ENCODE measurements around the gene ALAS1. TPM values are rescaled to one million over a fixed set of nuclear protein-coding genes. Genes with fewer than 3 reads are reported as not detected.
A peak's percentile ranks its signal among the peaks of the same experiment; 100 is the strongest.

The ALAS1 gene
- total and polyA plus RNA-seq, 8 donors: 19.6 to 75.3 (median 39.1) TPM

- Histone ChIP-seq H3K27ac (peak within 1 kb of the TSS; percentile 89 to 95 (median 90)), H3K4me1 (peaks cover 12 to 21% (median 17%) of the 10 kb centered on the region in 4 donors), H3K9me3 (no peaks in the 10 kb centered on the region), H3K27me3 (no peaks in the 10 kb centered on the region), H3K4me3 (peak within 1 kb of the TSS; percentile 59 to 75 (median 70)), H3K36me3 (peaks cover 0 to 8% (median 0%) of the 10 kb centered on the region in 4 donors)
- WGBS, 5 donors: 0 to 1% (median 1%) methylated on average over 49 to 83 of the region's 83 CpGs
- TF ChIP-seq EP300 (IDR thresholded peaks at IDR 0.05): peak; percentile 40
- no peak for TF ChIP-seq POLR2A (IDR thresholded peaks at IDR 0.05)
- peak in 3 of 7 experiments; percentile 10 to 20 (median 18) for TF ChIP-seq CTCF (IDR thresholded peaks at IDR 0.05)
- peak; percentile 86 to 97 (median 88) for TF ChIP-seq POLR2AphosphoS5 (IDR thresholded peaks at IDR 0.05)
- peak; percentile 97 to 98 for DNase-seq
- intact Hi-C loops (cut with DNase I; ENCODE audit: low total_unique reads): no loop called here
These were observed 43.5 kb upstream of the ALAS1 start, which contains the start of gene POC1A for GRCh38 chr3:52154135-52155094. Gene POC1A, minus strand, starts transcription at chr3:52154423. Its CDS starts 51 bp downstream, at chr3:52154372.

- no peak for DNase-seq
- intact Hi-C loops (cut with DNase I; ENCODE audit: low total_unique reads): no loop called here
- Histone ChIP-seq H3K36me3 (no peaks in the 10 kb centered on the region), H3K27ac (peak overlapping the region in 3 of 5 donors; percentile 1 to 93 (median 90)), H3K4me1 (peaks cover 12 to 21% (median 17%) of the 10 kb centered on the region in 4 donors), H3K27me3 (no peaks in the 10 kb centered on the region), H3K4me3 (no peak overlapping the region), H3K9me3 (no peaks in the 10 kb centered on the region)
- TF ChIP-seq POLR2A (IDR thresholded peaks at IDR 0.05) (no peak), EP300 (IDR thresholded peaks at IDR 0.05) (no peak), CTCF (IDR thresholded peaks at IDR 0.05) (no peak), POLR2AphosphoS5 (IDR thresholded peaks at IDR 0.05) (no peak)
- WGBS, 5 donors: 64 to 83% (median 72%) methylated on average over 4 of the region's 4 CpGs
These were observed 42.0 kb upstream of the ALAS1 start for GRCh38 chr3:52155912-52156311.

- peaks cover 4 to 9% (median 5%) of the 10 kb centered on the region in 4 donors for H3K4me1 ChIP-seq
- WGBS, 5 donors: 23 to 32% (median 29%) methylated on average over 1 of the region's 1 CpG
- intact Hi-C loops (cut with DNase I; ENCODE audit: low total_unique reads): no loop called here
- H3K9me3 ChIP-seq: no peaks in the 10 kb centered on the region
- H3K27ac ChIP-seq: no peak overlapping the region
- no peak for TF ChIP-seq POLR2AphosphoS5 (IDR thresholded peaks at IDR 0.05)
- TF ChIP-seq CTCF (IDR thresholded peaks at IDR 0.05): no peak
- TF ChIP-seq EP300 (IDR thresholded peaks at IDR 0.05): no peak
- TF ChIP-seq POLR2A (IDR thresholded peaks at IDR 0.05): no peak
- no peak overlapping the region for H3K4me3 ChIP-seq
- no peaks in the 10 kb centered on the region for H3K27me3 ChIP-seq
- DNase-seq: no peak
- H3K36me3 ChIP-seq: no peaks in the 10 kb centered on the region
These were observed 38.5 kb upstream of the ALAS1 start for GRCh38 chr3:52159503-52159902.

GRCh38 chr3:52162250-52162872 is 35.6 kb upstream of the ALAS1 start:
- Histone ChIP-seq H3K4me3 (no peak overlapping the region), H3K36me3 (no peaks in the 10 kb centered on the region), H3K9me3 (no peaks in the 10 kb centered on the region), H3K4me1 (no peaks in the 10 kb centered on the region), H3K27ac (no peak overlapping the region), H3K27me3 (no peaks in the 10 kb centered on the region)
- 79 to 86% (median 81%) methylated on average over 7 of the region's 7 CpGs for WGBS, 5 donors
- TF ChIP-seq EP300 (IDR thresholded peaks at IDR 0.05) (no peak), POLR2A (IDR thresholded peaks at IDR 0.05) (no peak), CTCF (IDR thresholded peaks at IDR 0.05) (no peak), POLR2AphosphoS5 (IDR thresholded peaks at IDR 0.05) (no peak)
- no peak for DNase-seq
- intact Hi-C loops (cut with DNase I; ENCODE audit: low total_unique reads): no loop called here
